A549 (cell line): Measurements from ENCODE around the gene ESD.

Source experiments
- MYC ChIP-seq: IDR thresholded peaks from 2 replicates; pipeline ENCODE4 v1.6.1; 2012; ENCODE audit warnings: mild to moderate bottlenecking, inconsistent platforms, low read length, improper control_type of control experiment, borderline replicate concordance
- USF2 ChIP-seq: fragments of 450-650 bp; IDR thresholded peaks from 2 replicates; pipeline ENCODE4 v1.6.1; 2014; ENCODE audit warnings: antibody characterized with exemption

- no peak for TF ChIP-seq USF2
- no peak for TF ChIP-seq MYC
These were observed 43.0 kb downstream of the ESD start for GRCh38 chr13:46753917-46754316.
